ENCODE data around the gene RPS2.
"Not testable (repeated sequence)": the region's sequence is repeated elsewhere in the genome, so short reads cannot be mapped to it uniquely, and the experiment has no call there.

RPS2 gene

GRCh38 chr16:1962161-1963153 lies 2.2 kb downstream of the RPS2 start:
- FAIRE-seq, result not testable (repeated sequence)

GRCh38 chr16:1961651-1962067 lies 3.0 kb downstream of the RPS2 start:
- no peak for FAIRE-seq

GRCh38 chr16:1960665-1961630 lies 3.7 kb downstream of the RPS2 start:
- no peak for FAIRE-seq

- no peak for FAIRE-seq
Measured at GRCh38 chr16:1959269-1960039, 5.2 kb downstream of the RPS2 start, which contains the start of gene NDUFB10. TSS of gene NDUFB10 (plus strand) at chr16:1959538. CDS start at chr16:1959625, 87 bp downstream.

- FAIRE-seq, result no peak
Measured at GRCh38 chr16:1958715-1959268, 5.8 kb downstream of the RPS2 start.

- FAIRE-seq, result not testable (repeated sequence)
Measured at GRCh38 chr16:1958143-1958491, 6.5 kb downstream of the RPS2 start.

- FAIRE-seq, result not testable (repeated sequence)
Measured at GRCh38 chr16:1957434-1958142, 7.0 kb downstream of the RPS2 start.

GRCh38 chr16:1953734-1954133 lies 10.9 kb downstream of the RPS2 start:
- FAIRE-seq, result no peak

GRCh38 chr16:1950559-1950958 lies 14.1 kb downstream of the RPS2 start:
- no peak for FAIRE-seq

- FAIRE-seq, result no peak
Measured at GRCh38 chr16:1950047-1950446, 14.6 kb downstream of the RPS2 start.

- no peak for FAIRE-seq
Measured at GRCh38 chr16:1949507-1949906, 15.1 kb downstream of the RPS2 start.

GRCh38 chr16:1947369-1947670 lies 17.3 kb downstream of the RPS2 start:
- FAIRE-seq, result no peak

GRCh38 chr16:1946495-1947368 lies 17.9 kb downstream of the RPS2 start:
- no peak for FAIRE-seq

GRCh38 chr16:1945559-1946391 lies 18.9 kb downstream of the RPS2 start:
- no peak for FAIRE-seq

GRCh38 chr16:1944612-1945199 lies 19.9 kb downstream of the RPS2 start:
- FAIRE-seq, result no peak

- peak; percentile 45 for FAIRE-seq
Measured at GRCh38 chr16:1942810-1943726, 21.6 kb downstream of the RPS2 start, which contains the start of gene MSRB1. TSS of gene MSRB1 (minus strand) at chr16:1943199. CDS start at chr16:1943156, 43 bp downstream.

GRCh38 chr16:1942047-1942809 lies 22.4 kb downstream of the RPS2 start:
- FAIRE-seq, result no peak
